K562 (cell line): Measurements from ENCODE around the gene MED17. TPM values are rescaled to one million over a fixed set of nuclear protein-coding genes. Genes with fewer than 3 reads are reported as not detected.

ENCODE experiments used
- CBFA2T3 ChIP-seq: fragments of 450-650 bp; IDR thresholded peaks from 2 replicates; pipeline ENCODE4 v1.6.1; 2017
- E2F3 ChIP-seq: fragments of 250-450 bp; sonication (Bioruptor Pico); IDR thresholded peaks from 2 replicates; pipeline ENCODE4 v1.4.0; 2020; ENCODE audit warnings: mild to moderate bottlenecking
- FOXP1 ChIP-seq: sonication (generic); formaldehyde crosslinking; IDR thresholded peaks from 2 replicates; pipeline ENCODE4 v1.8.0; 2022; ENCODE audit warnings: mild to moderate bottlenecking, missing genetic modification reagents
- HCFC1 ChIP-seq: IDR thresholded peaks from 2 replicates; pipeline ENCODE4 v1.6.1; 2012; ENCODE audit warnings: low read depth, low read length, improper control_type of control experiment
- HDAC8 ChIP-seq: fragments of 450-650 bp; IDR thresholded peaks from 2 replicates; pipeline ENCODE4 v1.6.1; 2016; ENCODE audit warnings: mild to moderate bottlenecking, missing genetic modification characterization, moderate library complexity, missing compliant biosample characterization
- IRF9 ChIP-seq: fragments of 450-650 bp; IDR thresholded peaks from 2 replicates; pipeline ENCODE4 v1.6.1; 2016; ENCODE audit warnings: missing biosample characterization, missing genetic modification characterization
- MCM7 ChIP-seq, 2 experiments: fragments of 450-650 bp; IDR thresholded peaks; 2 replicates each; pipeline ENCODE4 v1.6.1; 2016 to 2018
- NFRKB ChIP-seq: fragments of 450-650 bp; IDR thresholded peaks from 2 replicates; pipeline ENCODE4 v1.6.1; 2016; ENCODE audit warnings: low read depth
- PATZ1 ChIP-seq: fragments of 250-450 bp; sonication (Bioruptor Pico); IDR thresholded peaks from 2 replicates; pipeline ENCODE4 v1.5.0; 2020; ENCODE audit warnings: mild to moderate bottlenecking, borderline replicate concordance
- RBM25 ChIP-seq: fragments of 200-400 bp; formaldehyde crosslinking; IDR thresholded peaks from 2 replicates; pipeline ENCODE4 v1.6.1; 2018; ENCODE audit warnings: low read length, low read depth, moderate library complexity; ENCODE audit not compliant: severe bottlenecking
- SIRT6 ChIP-seq: IDR thresholded peaks from one replicate; pipeline ENCODE4 v1.6.1; 2012; ENCODE audit warnings: low read depth, mild to moderate bottlenecking, control low read depth, inconsistent platforms, low read length, moderate library complexity
- SMAD1 ChIP-seq: fragments of 150-350 bp; IDR thresholded peaks from 2 replicates; pipeline ENCODE4 v1.6.1; 2014; ENCODE audit warnings: low read length, low read depth; ENCODE audit not compliant: partially characterized antibody
- SRSF1 ChIP-seq: fragments of 200-400 bp; formaldehyde crosslinking; IDR thresholded peaks from 2 replicates; pipeline ENCODE4 v1.6.1; 2017; ENCODE audit warnings: mild to moderate bottlenecking, low read depth, low read length, moderate library complexity
- ZMIZ1 ChIP-seq, 2 experiments: fragments of 150-350 bp in 1 of 2; IDR thresholded peaks; 2 replicates each; pipeline ENCODE4 v1.6.1; 2012 to 2016; ENCODE audit warnings: low read depth in 2 of 2, low read length in 2 of 2, mild to moderate bottlenecking in 1 of 2, moderate library complexity in 1 of 2
- ZNF280A ChIP-seq: fragments of 450-650 bp; IDR thresholded peaks from 2 replicates; pipeline ENCODE4 v1.6.1; 2018; ENCODE audit warnings: mild to moderate bottlenecking, low read depth; ENCODE audit not compliant: partially characterized antibody
- ZNF280B ChIP-seq: fragments of 250-450 bp; sonication (Bioruptor Pico); IDR thresholded peaks from 2 replicates; pipeline ENCODE4 v1.5.1; 2021; ENCODE audit warnings: mild to moderate bottlenecking
- ZNF3 ChIP-seq: fragments of 250-450 bp; sonication (Bioruptor Pico); IDR thresholded peaks from 2 replicates; pipeline ENCODE4 v1.5.0; 2021; ENCODE audit warnings: mild to moderate bottlenecking, moderate library complexity
- ZNF354B ChIP-seq: fragments of 250-450 bp; sonication (Bioruptor Pico); IDR thresholded peaks from 2 replicates; pipeline ENCODE4 v1.4.0; 2020
- ZNF507 ChIP-seq: conservative IDR thresholded peaks from 2 replicates; pipeline ENCODE4 v1.6.1; 2017; ENCODE audit warnings: missing genetic modification characterization, missing compliant biosample characterization
- polyA plus RNA-seq, 8 experiments: library from polyadenylated mRNA; depleted of rRNA in 4 of 8; stranded (reverse) in 5 of 8; unstranded in 3 of 8; fragments of >200 nt; fragmentation: Nextera tagmentation in 2 of 8; fragmentation: Illumina TruSeq in 1 of 8; extraction: Ambion mirVana in 2 of 8; extraction: Trizol in 1 of 8; gene quantifications; 2 replicates each; pipeline versions ENCODE4 v1.2.1 to v1.2.3, GENCODE V29; 2011 to 2014; ENCODE audit warnings: inconsistent platforms in 1 of 8, missing spikeins in 1 of 8
- total RNA-seq, 7 experiments: library from RNA; depleted of rRNA in 6 of 7; stranded (reverse); fragments of >200 nt in 6 of 7; fragmentation: Illumina TruSeq in 2 of 7; extraction: Trizol in 2 of 7; gene quantifications; 2 replicates each; pipeline versions ENCODE4 v1.2.1 to v1.2.3, GENCODE V29; 2011 to 2021; ENCODE audit warnings: low replicate concordance in 1 of 7

The MED17 gene
- total and polyA plus RNA-seq, 9 of the 15 experiments (the other 6 are each of a cell fraction or from before 2014, with no cell fraction given): 6.7 to 34.7 (median 26.8) TPM

- TF ChIP-seq SMAD1: peak; percentile 95
- no peak for TF ChIP-seq E2F3 (CRISPR knock-in tag)
- TF ChIP-seq ZNF507 (tag): no peak
- TF ChIP-seq SIRT6: no peak
- 0 out of 2 replicates have a peak, but pooled peaks have one; percentile 60 for TF ChIP-seq SRSF1
- TF ChIP-seq FOXP1 (CRISPR knock-in tag): no peak
- no peak for TF ChIP-seq ZNF280B (CRISPR knock-in tag)
- peak; percentile 63 for TF ChIP-seq HCFC1
- no peak for TF ChIP-seq ZNF3 (CRISPR knock-in tag)
- TF ChIP-seq RBM25: peak; percentile 24
- TF ChIP-seq ZNF354B (CRISPR knock-in tag): no peak
- no peak for TF ChIP-seq HDAC8 (tag)
- TF ChIP-seq ZNF280A: no peak
- TF ChIP-seq MCM7 (IDR thresholded peaks at IDR 0.05): no peak
- TF ChIP-seq IRF9 (tag): no peak
- TF ChIP-seq NFRKB: peak; percentile 95
- peak in 1 of 2 experiments; percentile 70; a peak in 1 of 4 replicates for TF ChIP-seq ZMIZ1 (IDR thresholded peaks at IDR 0.05; ENCODE audit: low read depth in 2 of 2, low read length in 2 of 2)
- peak; percentile 20; the same call in 1 of the 2 replicates for TF ChIP-seq CBFA2T3
- no peak for TF ChIP-seq PATZ1 (CRISPR knock-in tag)
Observed at GRCh38 chr11:93741094-93741881, 42.8 kb upstream of the MED17 start, which contains the start of the genes C11orf54 and TAF1D (continued).
